Left ventricle myocardium inferior (tissue), 1 donor: Measurements from ENCODE around the gene RGL1. TPM values are rescaled to one million over a fixed set of nuclear protein-coding genes. Genes with fewer than 3 reads are reported as not detected.

Experiments
- DNase-seq: peaks from one replicate; pipeline ENCODE4 v3.0.0-alpha.2; 2020
- H3K27ac ChIP-seq: fragments of 200-600 bp; replicated peaks from 2 replicates; pipeline ENCODE4 v1.8.0; 2021
- H3K27me3 ChIP-seq: fragments of 200-600 bp; 2 replicates; pipeline ENCODE4 v1.8.0; 2021; ENCODE audit warnings: low read depth
- H3K36me3 ChIP-seq: fragments of 200-600 bp; 2 replicates; pipeline ENCODE4 v1.8.0; 2021
- H3K4me1 ChIP-seq: fragments of 200-600 bp; 2 replicates; pipeline ENCODE4 v1.8.0; 2021
- H3K4me3 ChIP-seq: fragments of 200-600 bp; 2 replicates; pipeline ENCODE4 v1.8.0; 2021; ENCODE audit warnings: mild to moderate bottlenecking, moderate library complexity
- H3K9me3 ChIP-seq: fragments of 200-600 bp; replicated peaks from 2 replicates; pipeline ENCODE4 v1.8.0; 2021
- CTCF ChIP-seq: fragments of 200-600 bp; IDR thresholded peaks from 2 replicates; pipeline ENCODE4 v1.8.0; 2021; ENCODE audit warnings: antibody characterized with exemption, mild to moderate bottlenecking, borderline replicate concordance
- intact Hi-C: fragments of 100-400 bp; cut with micrococcal nuclease; formaldehyde crosslinking; loops from one replicate; pipeline ENCODE4 v1.11.0; 2022
- total RNA-seq: library from RNA; stranded (reverse); fragmentation: NEBNext Ultra II Directional; extraction: Animal tissue kit (Norgen Biotek cat#: 25700); gene quantifications from one replicate; pipeline ENCODE4 v1.2.1, GENCODE V29; 2021
- donor health status: DM: no; HTN: yes; CAD: no; lungs with severe emphysema.

Gene RGL1
- total RNA-seq, 1 donor from 2014 or later = 19.4 TPM

GRCh38 chr1:183967914-183968313 is 163.0 kb downstream of the RGL1 start:
- no peak for DNase-seq
- H3K27ac ChIP-seq = no peak overlapping the region
- H3K4me1 ChIP-seq = no peaks in the 10 kb centered on the region
- TF ChIP-seq CTCF = no peak
- no peaks in the 10 kb centered on the region for H3K9me3 ChIP-seq
- intact Hi-C loops = no loop called here
- H3K4me3 ChIP-seq = no peak overlapping the region
- H3K36me3 ChIP-seq = peaks cover 10% of the 10 kb centered on the region
- H3K27me3 ChIP-seq = no peaks in the 10 kb centered on the region

- DNase-seq = no peak
- H3K27ac ChIP-seq = no peak overlapping the region
- no peak for TF ChIP-seq CTCF
- H3K4me3 ChIP-seq = no peak overlapping the region
- H3K27me3 ChIP-seq = no peaks in the 10 kb centered on the region
- no peaks in the 10 kb centered on the region for H3K4me1 ChIP-seq
- intact Hi-C loops = no loop called here
- peaks cover 10% of the 10 kb centered on the region for H3K36me3 ChIP-seq
- H3K9me3 ChIP-seq = no peaks in the 10 kb centered on the region
These were observed 163.5 kb downstream of the RGL1 start for GRCh38 chr1:183968386-183968785.

GRCh38 chr1:183970516-183971300 is 165.8 kb downstream of the RGL1 start:
- Histone ChIP-seq H3K4me3 (no peak overlapping the region), H3K9me3 (no peaks in the 10 kb centered on the region), H3K27ac (no peak overlapping the region), H3K36me3 (peaks cover 16% of the 10 kb centered on the region), H3K27me3 (no peaks in the 10 kb centered on the region), H3K4me1 (no peaks in the 10 kb centered on the region)
- TF ChIP-seq CTCF = no peak
- DNase-seq = no peak
- intact Hi-C loops = no loop called here

GRCh38 chr1:183975651-183976050 is 170.7 kb downstream of the RGL1 start:
- DNase-seq = no peak
- no peaks in the 10 kb centered on the region for H3K27me3 ChIP-seq
- H3K27ac ChIP-seq = no peak overlapping the region
- intact Hi-C loops = no loop called here
- H3K4me3 ChIP-seq = no peak overlapping the region
- peaks cover 7% of the 10 kb centered on the region for H3K36me3 ChIP-seq
- no peak for TF ChIP-seq CTCF
- no peaks in the 10 kb centered on the region for H3K9me3 ChIP-seq
- no peaks in the 10 kb centered on the region for H3K4me1 ChIP-seq

- Histone ChIP-seq H3K27ac (no peak overlapping the region), H3K27me3 (no peaks in the 10 kb centered on the region), H3K4me1 (peaks cover under 1% of the 10 kb centered on the region), H3K4me3 (no peak overlapping the region), H3K9me3 (no peaks in the 10 kb centered on the region), H3K36me3 (peaks cover 7% of the 10 kb centered on the region)
- no peak for TF ChIP-seq CTCF
- intact Hi-C loops = no loop called here
- no peak for DNase-seq
These were observed 172.8 kb downstream of the RGL1 start for GRCh38 chr1:183977717-183978116.

Other genes starting within 250 kb of the RGL1 start
- 4.5 TPM for gene NCF2, start 214.7 kb upstream of the RGL1 start, total RNA-seq
- gene ARPC5, start 169.3 kb upstream of the RGL1 start, total RNA-seq = 33.6 TPM
- gene APOBEC4, start 151.8 kb upstream of the RGL1 start, total RNA-seq = 0.11 TPM
- gene COLGALT2, start 232.6 kb downstream of the RGL1 start, total RNA-seq = 4.3 TPM
- 29.4 TPM for gene TSEN15, start 246.6 kb downstream of the RGL1 start, total RNA-seq